ENCODE data around the gene NDUFAF8. TPM values are rescaled to one million over a fixed set of nuclear protein-coding genes. Genes with fewer than 3 reads are reported as not detected.

NDUFAF8 gene
- 10 to 100 TPM; 72.3 to 75.4 TPM for total RNA-seq

GRCh38 chr17:81238815-81239713 lies at the start of gene NDUFAF8, which contains the start of gene TEPSIN:
Gene NDUFAF8 (plus strand): TSS chr17:81239318. CDS start chr17:81239364, 46 bp downstream.
Gene TEPSIN (minus strand): TSS chr17:81239055. CDS start chr17:81239033, 22 bp downstream.
- intact Hi-C loops (cut with micrococcal nuclease), result no loop called here
- Mint-ChIP-seq H3K4me1 (ENCODE audit: low read depth) (peaks cover 31% of the 10 kb centered on the region), H3K27ac (peak within 1 kb of the TSS; percentile 97), H3K27me3 (no peaks in the 10 kb centered on the region), H3K9me3 (no peaks in the 10 kb centered on the region), H3K4me3 (peak within 1 kb of the TSS; percentile 95), H3K36me3 (ENCODE audit: low read depth) (peaks cover 24% of the 10 kb centered on the region)
- peak; percentile 97 for ATAC-seq
- POLR2A ChIA-PET, result interaction anchor here (0.5 to 5.0 kb wide), 13 partner anchors 10 to 464 kb away, joined by 3 to 26 read pairs (median 4); partner anchors contain the start of genes CEP131 and MRPL12
- CTCF ChIA-PET, result interaction anchor here (0.8 to 5.5 kb wide), 6 partner anchors 12 to 245 kb away, joined by 3 to 30 read pairs (median 3); partner anchors contain the start of gene SLC38A10
- TF ChIP-seq, protein P1, sequence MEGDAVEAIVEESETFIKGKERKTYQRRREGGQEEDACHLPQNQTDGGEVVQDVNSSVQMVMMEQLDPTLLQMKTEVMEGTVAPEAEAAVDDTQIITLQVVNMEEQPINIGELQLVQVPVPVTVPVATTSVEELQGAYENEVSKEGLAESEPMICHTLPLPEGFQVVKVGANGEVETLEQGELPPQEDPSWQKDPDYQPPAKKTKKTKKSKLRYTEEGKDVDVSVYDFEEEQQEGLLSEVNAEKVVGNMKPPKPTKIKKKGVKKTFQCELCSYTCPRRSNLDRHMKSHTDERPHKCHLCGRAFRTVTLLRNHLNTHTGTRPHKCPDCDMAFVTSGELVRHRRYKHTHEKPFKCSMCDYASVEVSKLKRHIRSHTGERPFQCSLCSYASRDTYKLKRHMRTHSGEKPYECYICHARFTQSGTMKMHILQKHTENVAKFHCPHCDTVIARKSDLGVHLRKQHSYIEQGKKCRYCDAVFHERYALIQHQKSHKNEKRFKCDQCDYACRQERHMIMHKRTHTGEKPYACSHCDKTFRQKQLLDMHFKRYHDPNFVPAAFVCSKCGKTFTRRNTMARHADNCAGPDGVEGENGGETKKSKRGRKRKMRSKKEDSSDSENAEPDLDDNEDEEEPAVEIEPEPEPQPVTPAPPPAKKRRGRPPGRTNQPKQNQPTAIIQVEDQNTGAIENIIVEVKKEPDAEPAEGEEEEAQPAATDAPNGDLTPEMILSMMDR (IDR thresholded peaks at IDR 0.05), result no peak
- peak; percentile 98 for DNase-seq

DNA sequence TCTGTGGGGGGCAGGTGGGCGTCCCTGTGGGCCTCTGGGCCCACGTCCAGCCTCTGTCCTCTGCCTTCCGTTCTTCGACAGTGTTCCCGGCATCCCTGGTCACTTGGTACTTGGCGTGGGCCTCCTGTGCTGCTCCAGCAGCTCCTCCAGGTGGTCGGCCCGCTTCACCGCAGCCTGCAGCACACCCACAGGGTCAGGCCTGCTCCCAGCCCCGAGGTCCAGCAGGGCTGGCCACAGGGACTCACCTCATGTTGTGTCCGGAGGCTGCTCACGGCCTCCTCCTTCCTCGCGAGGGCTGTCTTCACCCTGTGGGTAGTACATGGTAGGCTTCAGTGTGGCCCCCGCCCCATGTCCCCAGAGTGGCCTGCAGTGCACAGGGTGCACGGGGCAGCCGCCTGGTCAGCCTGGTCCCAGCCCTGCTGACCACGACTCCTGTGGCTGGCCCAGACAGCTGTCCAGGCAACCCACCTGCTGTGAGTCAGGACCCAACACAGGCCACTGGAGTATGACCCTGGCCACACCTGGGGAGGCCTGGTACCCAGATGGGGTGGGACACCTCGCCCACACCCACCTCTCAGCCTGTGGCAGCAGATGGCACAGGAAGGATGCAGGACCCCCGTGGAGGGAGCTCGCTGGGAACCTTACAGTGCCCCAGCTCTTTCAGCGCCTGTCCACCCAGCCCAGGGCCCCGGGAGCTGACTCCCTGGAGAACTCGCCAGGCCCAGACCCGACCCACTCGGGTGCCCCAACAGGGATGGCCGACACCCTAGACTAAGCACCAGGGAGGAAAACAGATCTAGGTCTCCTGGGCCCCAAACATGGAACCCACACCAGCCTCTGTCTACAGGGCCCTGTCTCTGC lies 49.2 kb upstream of the NDUFAF8 start:
- POLR2A ChIA-PET, result interaction anchor here (0.6 to 1.7 kb wide), 3 partner anchors 11 to 25 kb away, joined by 3 to 5 read pairs (median 4); no protein-coding TSS in a partner anchor
- Mint-ChIP-seq H3K4me1 (ENCODE audit: low read depth) (no peaks in the 10 kb centered on the region), H3K9me3 (no peaks in the 10 kb centered on the region), H3K4me3 (no peak overlapping the region), H3K36me3 (ENCODE audit: low read depth) (no peaks in the 10 kb centered on the region), H3K27ac (no peak overlapping the region), H3K27me3 (no peaks in the 10 kb centered on the region)
- CTCF ChIA-PET, result no interaction called here
- intact Hi-C loops (cut with micrococcal nuclease), result no loop called here
- ATAC-seq (no peak), DNase-seq (no peak)
- TF ChIP-seq, protein P1 (IDR thresholded peaks at IDR 0.05), result no peak

DNA sequence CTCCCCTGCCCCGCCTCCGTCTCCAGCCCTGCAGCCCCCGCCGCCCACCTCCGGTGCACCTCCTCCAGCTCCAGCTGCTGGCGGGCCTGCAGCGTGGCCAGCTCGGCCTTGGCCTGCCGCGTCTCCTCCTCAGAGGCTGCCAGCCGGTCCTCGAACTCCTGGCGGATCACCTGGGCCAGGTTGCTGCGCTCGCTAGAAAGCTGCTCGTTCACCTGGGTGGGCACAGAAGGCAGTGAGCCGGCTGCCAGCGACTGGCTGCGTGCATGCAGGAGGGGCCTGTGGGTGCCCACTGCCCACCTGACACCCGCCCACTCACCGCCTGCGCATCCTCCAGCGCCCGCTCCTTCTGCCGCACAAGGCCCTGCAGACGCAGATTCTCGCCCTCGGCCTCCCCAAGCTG lies 48.5 kb upstream of the NDUFAF8 start:
- DNase-seq (no peak), ATAC-seq (no peak)
- no peaks in the 10 kb centered on the region for H3K4me1 Mint-ChIP-seq (ENCODE audit: low read depth)
- H3K36me3 Mint-ChIP-seq (ENCODE audit: low read depth), result no peaks in the 10 kb centered on the region
- TF ChIP-seq, protein P1 (IDR thresholded peaks at IDR 0.05), result no peak
- H3K4me3 Mint-ChIP-seq, result no peak overlapping the region
- H3K27me3 Mint-ChIP-seq, result no peaks in the 10 kb centered on the region
- POLR2A ChIA-PET, result interaction anchor here (1.3 kb wide), 1 partner anchor 10 kb away, joined by 4 read pairs; no protein-coding TSS in a partner anchor
- CTCF ChIA-PET, result no interaction called here
- H3K9me3 Mint-ChIP-seq, result no peaks in the 10 kb centered on the region
- intact Hi-C loops (cut with micrococcal nuclease), result no loop called here
- H3K27ac Mint-ChIP-seq, result no peak overlapping the region

DNA sequence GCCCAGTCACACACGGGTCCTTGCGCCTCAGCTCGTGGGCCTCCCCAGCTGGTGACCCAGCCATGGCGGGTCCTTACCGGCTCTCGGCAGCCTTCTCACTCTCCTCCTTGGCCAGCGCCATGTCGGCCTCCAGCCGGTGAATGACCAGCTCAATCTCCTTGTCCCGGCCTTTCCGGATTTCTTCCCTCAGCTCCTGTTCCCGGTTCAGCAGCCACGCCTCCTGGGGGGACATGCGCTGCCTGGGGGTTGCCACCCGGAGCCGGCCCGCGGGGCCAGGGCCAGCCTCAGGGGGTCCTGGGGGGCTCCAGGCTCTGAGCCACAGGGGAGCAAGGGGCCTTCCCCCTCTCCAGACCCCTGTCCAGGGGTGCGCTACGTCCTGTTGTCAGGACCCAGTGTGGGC lies 48.0 kb upstream of the NDUFAF8 start:
- no peak for ATAC-seq

More for the DNA sequence above, 48.0 kb upstream of the NDUFAF8 start:
- no peak for DNase-seq
- POLR2A ChIA-PET, result interaction anchor here (1.3 kb wide), 1 partner anchor 10 kb away, joined by 4 read pairs; no protein-coding TSS in a partner anchor
- intact Hi-C loops (cut with micrococcal nuclease), result no loop called here
- Mint-ChIP-seq H3K27ac (no peak overlapping the region), H3K4me3 (no peak overlapping the region), H3K4me1 (ENCODE audit: low read depth) (no peaks in the 10 kb centered on the region), H3K9me3 (no peaks in the 10 kb centered on the region), H3K36me3 (ENCODE audit: low read depth) (no peaks in the 10 kb centered on the region), H3K27me3 (no peaks in the 10 kb centered on the region)
- CTCF ChIA-PET, result no interaction called here
- TF ChIP-seq, protein P1 (IDR thresholded peaks at IDR 0.05), result no peak
